Neural cell (in vitro differentiated cells): ENCODE results near the gene PFN3.

ENCODE experiments used
- EP300 ChIP-seq: fragments of 450-650 bp; conservative IDR thresholded peaks from 2 replicates; pipeline ENCODE4 v1.6.1; 2014; ENCODE audit warnings: antibody characterized with exemption, mild to moderate bottlenecking, moderate library complexity; ENCODE audit not compliant: poor library complexity, severe bottlenecking
- TF ChIP-seq, protein P1 (sequence below): fragments of 450-650 bp; IDR thresholded peaks from 2 replicates; pipeline ENCODE4 v1.5.1; 2014; ENCODE audit warnings: antibody characterized with exemption, mild to moderate bottlenecking, moderate library complexity; ENCODE audit not compliant: poor library complexity, severe bottlenecking

DNA sequence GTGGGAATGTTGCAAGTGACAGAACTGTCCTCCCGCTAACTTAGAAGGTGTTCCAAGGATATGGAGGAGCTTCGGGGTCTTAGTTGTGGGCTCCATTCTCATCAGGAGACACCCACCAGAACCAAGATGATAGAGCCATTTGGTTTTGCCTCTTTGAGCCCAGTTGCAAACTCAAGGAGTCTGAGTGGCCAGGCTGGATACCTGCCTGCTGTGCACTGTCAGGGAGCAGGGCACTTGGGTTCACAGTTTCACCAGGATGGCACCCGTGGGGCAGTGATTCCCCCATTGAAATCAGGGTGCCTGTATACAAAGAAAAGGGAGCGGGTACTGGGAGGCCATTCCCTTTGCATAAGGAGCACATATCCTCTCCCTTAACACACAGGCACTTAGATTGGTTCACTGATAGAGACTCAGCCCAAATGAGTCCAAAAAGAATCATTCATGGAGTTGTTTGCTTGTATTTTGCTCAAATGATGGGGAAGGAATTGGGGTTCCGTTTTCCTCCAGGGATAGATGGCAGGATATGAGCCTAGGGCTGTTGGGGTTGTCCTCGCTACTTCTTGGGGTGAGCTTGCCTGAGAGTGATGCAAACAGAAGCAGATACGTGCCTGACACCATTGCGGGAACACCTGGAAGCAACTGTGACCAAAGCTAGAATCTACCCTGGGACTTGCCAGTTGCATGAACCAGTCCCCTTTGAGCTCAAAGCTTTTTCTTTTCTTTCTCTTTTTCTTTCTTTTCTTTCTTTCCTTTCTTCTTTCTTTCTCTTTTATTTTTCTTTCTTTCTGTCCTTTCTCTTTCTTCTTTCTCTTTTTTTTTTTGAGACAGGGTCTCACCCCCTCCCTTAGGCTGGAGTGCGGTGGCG is 44.8 kb upstream of the PFN3 start:
- TF ChIP-seq, protein P1, sequence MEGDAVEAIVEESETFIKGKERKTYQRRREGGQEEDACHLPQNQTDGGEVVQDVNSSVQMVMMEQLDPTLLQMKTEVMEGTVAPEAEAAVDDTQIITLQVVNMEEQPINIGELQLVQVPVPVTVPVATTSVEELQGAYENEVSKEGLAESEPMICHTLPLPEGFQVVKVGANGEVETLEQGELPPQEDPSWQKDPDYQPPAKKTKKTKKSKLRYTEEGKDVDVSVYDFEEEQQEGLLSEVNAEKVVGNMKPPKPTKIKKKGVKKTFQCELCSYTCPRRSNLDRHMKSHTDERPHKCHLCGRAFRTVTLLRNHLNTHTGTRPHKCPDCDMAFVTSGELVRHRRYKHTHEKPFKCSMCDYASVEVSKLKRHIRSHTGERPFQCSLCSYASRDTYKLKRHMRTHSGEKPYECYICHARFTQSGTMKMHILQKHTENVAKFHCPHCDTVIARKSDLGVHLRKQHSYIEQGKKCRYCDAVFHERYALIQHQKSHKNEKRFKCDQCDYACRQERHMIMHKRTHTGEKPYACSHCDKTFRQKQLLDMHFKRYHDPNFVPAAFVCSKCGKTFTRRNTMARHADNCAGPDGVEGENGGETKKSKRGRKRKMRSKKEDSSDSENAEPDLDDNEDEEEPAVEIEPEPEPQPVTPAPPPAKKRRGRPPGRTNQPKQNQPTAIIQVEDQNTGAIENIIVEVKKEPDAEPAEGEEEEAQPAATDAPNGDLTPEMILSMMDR, result no peak
- TF ChIP-seq EP300, result no peak
